GM12878 (cell line): ENCODE measurements around the gene ACHE. TPM values are rescaled to one million over a fixed set of nuclear protein-coding genes. Genes with fewer than 3 reads are reported as not detected.
A peak's percentile ranks its signal among the peaks of the same experiment; 100 is the strongest.

ENCODE experiments used
- CEBPB ChIP-seq, 2 experiments: fragments of 150-350 bp in 1 of 2; IDR thresholded peaks; 2 replicates each; pipeline ENCODE4 v1.6.1; 2012 to 2014; ENCODE audit warnings: low read depth in 2 of 2, low read length in 2 of 2, borderline replicate concordance in 1 of 2, inconsistent platforms in 1 of 2
- CHD2 ChIP-seq: IDR thresholded peaks from 2 replicates; pipeline ENCODE4 v1.6.1; 2011; ENCODE audit warnings: low read depth, low read length, improper control_type of control experiment, borderline replicate concordance
- CREM ChIP-seq: IDR thresholded peaks from 2 replicates; pipeline ENCODE4 v1.6.1; 2014; ENCODE audit warnings: antibody characterized with exemption, low read depth
- EGR1 ChIP-seq, 2 experiments: IDR thresholded peaks; 1 replicate in 1 of 2; 2 replicates in 1 of 2; pipeline ENCODE4 v1.6.1; 2011 to 2012; ENCODE audit warnings: low read depth in 2 of 2, low read length in 2 of 2, borderline replicate concordance in 1 of 2, mild to moderate bottlenecking in 1 of 2, moderate library complexity in 1 of 2
- FOS ChIP-seq: IDR thresholded peaks from 3 replicates; pipeline ENCODE4 v1.6.1; 2011; ENCODE audit warnings: borderline replicate concordance; ENCODE audit not compliant: insufficient read length; ENCODE audit errors: extremely low read depth
- GABPA ChIP-seq: IDR thresholded peaks from 2 replicates; pipeline ENCODE4 v1.6.1; 2014; ENCODE audit warnings: antibody characterized with exemption, low read depth, mild to moderate bottlenecking, inconsistent platforms
- HDAC6 ChIP-seq: fragments of 200-600 bp; sonication (generic); IDR thresholded peaks from one replicate; pipeline ENCODE4 v1.8.0; 2017; ENCODE audit warnings: antibody characterized with exemption; ENCODE audit not compliant: unreplicated experiment
- JUNB ChIP-seq: IDR thresholded peaks from 2 replicates; pipeline ENCODE4 v1.6.1; 2016; ENCODE audit warnings: antibody characterized with exemption, mild to moderate bottlenecking
- KLF5 ChIP-seq: fragments of 450-650 bp; IDR thresholded peaks from 2 replicates; pipeline ENCODE4 v1.6.1; 2014; ENCODE audit warnings: mild to moderate bottlenecking; ENCODE audit not compliant: partially characterized antibody
- MEF2B ChIP-seq: fragments of 450-650 bp; IDR thresholded peaks from 2 replicates; pipeline ENCODE4 v1.6.1; 2018; ENCODE audit warnings: mild to moderate bottlenecking, moderate library complexity; ENCODE audit not compliant: partially characterized antibody, poor library complexity, severe bottlenecking
- MTA2 ChIP-seq: fragments of 450-650 bp; IDR thresholded peaks from 2 replicates; pipeline ENCODE4 v1.6.1; 2016; ENCODE audit warnings: low read depth, mild to moderate bottlenecking, moderate library complexity
- MYB ChIP-seq: fragments of 150-350 bp; IDR thresholded peaks from 2 replicates; pipeline ENCODE4 v1.6.1; 2014; ENCODE audit warnings: mild to moderate bottlenecking, low read depth, low read length, borderline replicate concordance
- NR2C1 ChIP-seq: fragments of 450-650 bp; IDR thresholded peaks from 2 replicates; pipeline ENCODE4 v1.6.1; 2017; ENCODE audit warnings: antibody characterized with exemption, mild to moderate bottlenecking, moderate library complexity
- NR2F1 ChIP-seq: fragments of 450-650 bp; conservative IDR thresholded peaks from 2 replicates; pipeline ENCODE4 v1.6.1; 2017; ENCODE audit warnings: mild to moderate bottlenecking
- POLR2AphosphoS2 ChIP-seq: IDR thresholded peaks from 2 replicates; pipeline ENCODE4 v1.6.1; 2011; ENCODE audit warnings: low read depth, mild to moderate bottlenecking, low read length, improper control_type of control experiment, moderate library complexity
- SIN3A ChIP-seq: IDR thresholded peaks from 2 replicates; pipeline ENCODE4 v1.6.1; 2012; ENCODE audit warnings: low read depth, low read length, improper control_type of control experiment
- SREBF1 ChIP-seq: IDR thresholded peaks from 2 replicates; pipeline ENCODE4 v1.6.1; 2012; ENCODE audit warnings: mild to moderate bottlenecking, low read length
- TAF1 ChIP-seq: IDR thresholded peaks from 2 replicates; pipeline ENCODE4 v1.6.1; 2011; ENCODE audit warnings: mild to moderate bottlenecking, low read depth, low read length, borderline replicate concordance
- WRNIP1 ChIP-seq: IDR thresholded peaks from 2 replicates; pipeline ENCODE4 v1.6.1; 2011; ENCODE audit warnings: low read depth, low read length, improper control_type of control experiment, borderline replicate concordance
- polyA plus RNA-seq, 11 experiments: library from polyadenylated mRNA; depleted of rRNA in 4 of 11; unstranded in 6 of 11; stranded (reverse) in 5 of 11; fragments of >200 nt; fragmentation: Nextera tagmentation in 4 of 11; fragmentation: Illumina TruSeq in 1 of 11; extraction: Ambion mirVana in 4 of 11; extraction: Trizol in 1 of 11; gene quantifications; 1 replicate in 1 of 11; 2 replicates in 10 of 11; pipeline versions ENCODE4 v1.2.1 to v1.2.3, GENCODE V29; 2011 to 2016; ENCODE audit warnings: inconsistent platforms in 2 of 11, missing spikeins in 2 of 11, low read depth in 1 of 11
- total RNA-seq, 4 experiments: library from RNA; depleted of rRNA in 3 of 4; stranded (reverse); fragments of >200 nt in 3 of 4; fragmentation: Illumina TruSeq in 1 of 4; extraction: Trizol in 1 of 4; gene quantifications; 2 replicates each; pipeline versions ENCODE4 v1.2.1 to v1.2.3, GENCODE V29; 2013 to 2021
- TF ChIP-seq, protein P1 (sequence below): IDR thresholded peaks from 2 replicates; pipeline ENCODE4 v1.6.1; 2012; ENCODE audit warnings: low read depth, low read length, improper control_type of control experiment
- TF ChIP-seq, protein P2 (sequence below), 3 experiments: IDR thresholded peaks in 2 of 3; conservative IDR thresholded peaks in 1 of 3; 2 replicates each; pipeline ENCODE4 v1.5.1; 2011; ENCODE audit warnings: low read depth in 3 of 3, low read length in 3 of 3, mild to moderate bottlenecking in 3 of 3, control low read depth in 2 of 3, moderate library complexity in 2 of 3, inconsistent platforms in 1 of 3, mixed read lengths in 1 of 3; ENCODE audit not compliant: control insufficient read depth in 2 of 3, insufficient read depth in 1 of 3; ENCODE audit errors: extremely low read depth in 1 of 3
- TF ChIP-seq, protein P3 (sequence below): IDR thresholded peaks from 2 replicates; pipeline ENCODE4 v1.6.1; 2011; ENCODE audit warnings: borderline replicate concordance, low read depth, mild to moderate bottlenecking, moderate library complexity, mixed read lengths, low read length; ENCODE audit not compliant: insufficient read depth; ENCODE audit errors: extremely low read length
- TF ChIP-seq, protein P4 (sequence below): IDR thresholded peaks from 2 replicates; pipeline ENCODE4 v1.6.1; 2011; ENCODE audit warnings: borderline replicate concordance, low read depth, mild to moderate bottlenecking, moderate library complexity, low read length; ENCODE audit not compliant: insufficient read depth, poor library complexity, severe bottlenecking

Gene ACHE
- total and polyA plus RNA-seq, 10 of the 15 experiments (the other 5 are each of a cell fraction or from before 2014, with no cell fraction given) = 0.07 to 5.1 (median 2.3) TPM; not detected in 1

DNA sequence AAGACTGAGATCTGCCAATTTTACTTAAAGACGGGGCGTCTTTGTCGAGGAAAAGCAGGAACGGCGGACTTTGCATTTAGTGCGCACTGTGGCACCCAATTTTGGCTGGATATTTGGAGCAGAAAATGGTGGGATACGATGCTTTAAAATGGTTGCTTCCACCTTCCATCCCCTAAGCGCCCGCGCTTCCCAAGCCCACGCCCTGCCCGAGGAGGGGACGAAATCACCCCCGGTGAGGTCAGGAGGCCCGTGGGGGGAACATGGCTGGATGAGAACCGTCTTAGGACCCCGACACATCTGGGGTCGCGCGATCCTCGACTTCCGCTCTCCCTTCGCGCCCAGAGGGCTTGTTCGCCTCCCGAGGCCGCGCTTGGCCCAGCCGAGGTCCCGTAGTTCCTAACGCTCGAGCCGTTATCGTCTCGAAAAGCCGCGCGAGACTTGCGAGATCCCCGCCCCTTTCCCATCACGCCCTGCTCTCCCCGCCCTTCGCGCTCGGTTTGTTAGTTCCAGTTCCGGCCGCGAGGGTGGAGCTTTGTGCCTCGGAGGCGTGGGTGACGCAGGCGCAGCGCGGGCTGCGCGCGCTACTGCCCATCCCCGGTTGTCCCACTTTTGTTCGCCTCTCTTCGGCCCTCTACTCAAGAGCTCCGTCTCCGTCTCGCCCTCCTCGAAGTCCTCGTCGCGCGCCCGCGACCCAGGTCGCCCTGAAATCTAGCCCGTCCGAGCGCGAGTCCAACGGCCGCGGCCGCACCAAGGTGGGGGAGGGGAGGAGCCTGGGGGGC is 20.9 kb downstream of the ACHE start, which contains the start of gene SRRT (continued):
- TF ChIP-seq GABPA (no peak; the same call in 1 of the 2 replicates), CHD2 (peak; percentile 99), MYB (peak; percentile 62), EGR1 (IDR thresholded peaks at IDR 0.05; ENCODE audit: borderline replicate concordance in 1 of 2, low read depth in 2 of 2, low read length in 2 of 2) (peak in 1 of 2 experiments; percentile 22; a peak in 1 of 3 replicates), WRNIP1 (no peak), CREM (peak; percentile 48; the same call in 1 of the 2 replicates), SIN3A (peak; percentile 12; the same call in 1 of the 2 replicates), TAF1 (peak; percentile 85; the same call in 1 of the 2 replicates), FOS (no peak), NR2F1 (peak; percentile 54), POLR2AphosphoS2 (peak; percentile 92), HDAC6 (no peak), MEF2B (no peak), JUNB (no peak), CEBPB (IDR thresholded peaks at IDR 0.05; ENCODE audit: borderline replicate concordance in 1 of 2, low read depth in 2 of 2, low read length in 2 of 2) (no peak), MTA2 (peak; percentile 53; the same call in 1 of the 2 replicates), NR2C1 (peak; percentile 73; the same call in 1 of the 2 replicates), SREBF1 (no peak), KLF5 (peak; percentile 68)
- TF ChIP-seq, protein P1, sequence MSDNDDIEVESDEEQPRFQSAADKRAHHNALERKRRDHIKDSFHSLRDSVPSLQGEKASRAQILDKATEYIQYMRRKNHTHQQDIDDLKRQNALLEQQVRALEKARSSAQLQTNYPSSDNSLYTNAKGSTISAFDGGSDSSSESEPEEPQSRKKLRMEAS = no peak
- TF ChIP-seq, protein P2, sequence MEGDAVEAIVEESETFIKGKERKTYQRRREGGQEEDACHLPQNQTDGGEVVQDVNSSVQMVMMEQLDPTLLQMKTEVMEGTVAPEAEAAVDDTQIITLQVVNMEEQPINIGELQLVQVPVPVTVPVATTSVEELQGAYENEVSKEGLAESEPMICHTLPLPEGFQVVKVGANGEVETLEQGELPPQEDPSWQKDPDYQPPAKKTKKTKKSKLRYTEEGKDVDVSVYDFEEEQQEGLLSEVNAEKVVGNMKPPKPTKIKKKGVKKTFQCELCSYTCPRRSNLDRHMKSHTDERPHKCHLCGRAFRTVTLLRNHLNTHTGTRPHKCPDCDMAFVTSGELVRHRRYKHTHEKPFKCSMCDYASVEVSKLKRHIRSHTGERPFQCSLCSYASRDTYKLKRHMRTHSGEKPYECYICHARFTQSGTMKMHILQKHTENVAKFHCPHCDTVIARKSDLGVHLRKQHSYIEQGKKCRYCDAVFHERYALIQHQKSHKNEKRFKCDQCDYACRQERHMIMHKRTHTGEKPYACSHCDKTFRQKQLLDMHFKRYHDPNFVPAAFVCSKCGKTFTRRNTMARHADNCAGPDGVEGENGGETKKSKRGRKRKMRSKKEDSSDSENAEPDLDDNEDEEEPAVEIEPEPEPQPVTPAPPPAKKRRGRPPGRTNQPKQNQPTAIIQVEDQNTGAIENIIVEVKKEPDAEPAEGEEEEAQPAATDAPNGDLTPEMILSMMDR (IDR thresholded peaks at IDR 0.05 in 2 of 3, conservative IDR thresholded peaks at IDR 0.05 in 1 of 3; ENCODE audit: control insufficient read depth in 2 of 3, extremely low read depth in 1 of 3, insufficient read depth in 1 of 3, low read depth in 3 of 3, low read length in 3 of 3) = peak in 1 of 3 experiments; percentile 16; a peak in 1 of 6 replicates
- TF ChIP-seq, protein P3, sequence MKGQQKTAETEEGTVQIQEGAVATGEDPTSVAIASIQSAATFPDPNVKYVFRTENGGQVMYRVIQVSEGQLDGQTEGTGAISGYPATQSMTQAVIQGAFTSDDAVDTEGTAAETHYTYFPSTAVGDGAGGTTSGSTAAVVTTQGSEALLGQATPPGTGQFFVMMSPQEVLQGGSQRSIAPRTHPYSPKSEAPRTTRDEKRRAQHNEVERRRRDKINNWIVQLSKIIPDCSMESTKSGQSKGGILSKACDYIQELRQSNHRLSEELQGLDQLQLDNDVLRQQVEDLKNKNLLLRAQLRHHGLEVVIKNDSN = no peak
- TF ChIP-seq, protein P4, sequence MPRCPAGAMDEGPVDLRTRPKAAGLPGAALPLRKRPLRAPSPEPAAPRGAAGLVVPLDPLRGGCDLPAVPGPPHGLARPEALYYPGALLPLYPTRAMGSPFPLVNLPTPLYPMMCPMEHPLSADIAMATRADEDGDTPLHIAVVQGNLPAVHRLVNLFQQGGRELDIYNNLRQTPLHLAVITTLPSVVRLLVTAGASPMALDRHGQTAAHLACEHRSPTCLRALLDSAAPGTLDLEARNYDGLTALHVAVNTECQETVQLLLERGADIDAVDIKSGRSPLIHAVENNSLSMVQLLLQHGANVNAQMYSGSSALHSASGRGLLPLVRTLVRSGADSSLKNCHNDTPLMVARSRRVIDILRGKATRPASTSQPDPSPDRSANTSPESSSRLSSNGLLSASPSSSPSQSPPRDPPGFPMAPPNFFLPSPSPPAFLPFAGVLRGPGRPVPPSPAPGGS = peak; percentile 55
